OCI-M2 (cell line): ENCODE results near the gene CLPSL2.

Experiments
- DNase-seq: peaks from one replicate; lab custom pipeline; 2025; ENCODE audit not compliant: unreplicated experiment; lab: John Stamatoyannopoulos, UW

Gene CLPSL2

DNA sequence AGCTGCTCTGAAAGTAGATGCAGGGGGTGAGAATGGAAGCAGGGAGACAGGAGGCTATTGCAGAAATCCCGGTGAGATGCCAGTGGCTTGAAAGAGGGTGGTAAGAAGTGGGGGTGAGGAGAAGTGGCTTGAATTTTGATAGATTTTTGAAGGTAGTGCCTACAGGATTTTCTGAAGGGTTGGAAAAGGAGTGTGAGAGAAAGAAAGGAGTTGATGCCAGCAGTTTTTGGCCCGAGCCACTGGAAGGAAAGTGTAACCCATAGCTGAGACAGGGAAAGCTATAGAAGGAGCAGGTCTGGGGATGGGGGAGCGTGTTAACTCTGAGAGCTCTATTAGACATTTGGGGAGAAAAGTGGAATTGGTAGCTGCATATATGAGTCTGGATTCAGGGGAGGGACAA, 29.9 kb upstream of the CLPSL2 start:
- DNase-seq, result no peak

- no peak for DNase-seq
Observed at GRCh38 chr6:35747877-35748276, 28.5 kb upstream of the CLPSL2 start.

DNA sequence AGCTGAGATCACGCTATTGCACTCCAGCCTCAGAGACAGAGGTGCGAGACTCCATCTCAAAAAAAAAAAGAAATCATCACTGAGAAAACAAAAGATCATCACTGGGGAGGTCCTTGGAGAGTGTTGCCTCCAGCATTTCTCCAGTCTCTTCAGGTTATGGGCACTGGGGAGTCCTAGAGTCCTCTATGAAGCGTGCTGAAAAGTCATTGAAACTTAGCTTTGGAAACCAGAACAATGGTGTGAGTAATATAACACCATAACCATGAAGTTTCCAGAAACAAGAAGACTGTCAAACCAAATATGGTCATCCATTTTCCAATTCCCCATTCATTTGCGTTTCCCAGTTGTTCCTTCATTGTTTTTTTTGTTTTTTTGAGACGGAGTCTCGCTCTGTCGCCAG, 25.8 kb upstream of the CLPSL2 start:
- no peak for DNase-seq

DNA sequence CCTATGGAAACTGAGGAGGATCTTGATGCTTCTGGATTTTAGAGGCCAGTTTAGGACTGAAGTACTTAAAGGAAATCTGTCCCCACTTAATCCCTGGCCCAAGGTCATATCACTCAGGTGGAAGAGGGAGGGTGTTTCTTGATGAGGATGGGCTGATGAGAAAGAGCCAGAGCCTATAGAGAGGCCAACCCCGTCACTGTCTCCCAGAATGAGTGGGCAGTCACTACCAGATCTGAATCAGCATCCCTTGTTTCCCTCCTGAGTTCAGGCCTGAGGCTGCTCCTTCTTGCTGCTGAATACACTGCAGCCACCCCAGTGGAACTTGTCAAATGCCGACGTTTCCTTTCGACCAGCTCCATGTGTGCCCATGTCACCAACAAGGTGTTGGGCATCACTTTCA, 24.8 kb upstream of the CLPSL2 start:
- DNase-seq, result no peak

DNA sequence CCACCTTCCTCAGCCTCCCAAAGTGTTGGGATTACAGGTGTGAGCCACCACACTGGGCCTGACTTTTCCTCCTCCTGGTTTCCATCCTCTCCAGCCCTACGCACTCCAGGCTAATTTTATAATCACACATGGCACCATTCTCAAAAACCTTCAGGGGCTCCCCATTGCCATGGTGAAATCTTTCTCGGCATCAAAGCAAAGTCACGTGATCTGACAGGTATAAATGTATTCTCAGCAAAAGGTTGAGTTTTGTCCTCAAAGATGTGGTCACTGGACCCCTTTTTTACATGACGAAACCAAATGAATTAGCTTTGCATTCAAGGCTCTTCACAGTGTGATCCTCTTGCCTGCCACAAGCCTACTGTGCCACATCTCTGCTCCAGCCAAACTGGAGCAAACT, 24.1 kb upstream of the CLPSL2 start:
- no peak for DNase-seq

GRCh38 chr6:35754452-35755277, 21.7 kb upstream of the CLPSL2 start:
- DNase-seq, result no peak

DNA sequence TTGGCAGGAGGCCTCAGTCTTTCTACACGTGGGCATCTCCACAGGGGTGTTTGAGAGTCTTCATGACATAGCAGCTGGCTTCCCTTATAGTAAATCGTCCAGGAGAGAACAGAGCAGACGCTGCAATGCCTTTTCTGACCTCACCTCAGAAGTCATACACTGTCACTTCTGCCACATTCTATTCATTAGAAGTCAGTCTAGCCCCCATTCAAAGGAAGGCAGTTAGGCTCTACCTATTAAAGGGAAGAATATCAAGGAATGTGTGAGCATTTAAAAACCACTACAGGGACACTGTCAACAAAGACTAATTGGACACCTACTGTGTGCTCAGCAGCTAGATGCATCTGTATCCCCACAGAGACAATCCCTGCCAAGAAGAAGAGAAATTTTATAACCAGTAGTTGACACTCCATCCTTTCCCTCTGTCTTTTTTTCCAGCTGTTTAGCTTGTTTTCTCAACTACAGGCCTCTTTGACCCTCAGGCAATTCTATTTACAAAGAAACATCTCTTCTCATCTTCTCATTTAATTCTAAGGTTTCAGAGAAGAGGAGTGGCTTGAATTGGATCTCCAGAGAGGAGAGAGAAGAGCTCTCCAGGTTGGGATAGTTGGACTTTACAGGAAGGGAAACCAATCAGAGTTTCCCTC, 21.0 kb upstream of the CLPSL2 start:
- DNase-seq, result no peak

DNA sequence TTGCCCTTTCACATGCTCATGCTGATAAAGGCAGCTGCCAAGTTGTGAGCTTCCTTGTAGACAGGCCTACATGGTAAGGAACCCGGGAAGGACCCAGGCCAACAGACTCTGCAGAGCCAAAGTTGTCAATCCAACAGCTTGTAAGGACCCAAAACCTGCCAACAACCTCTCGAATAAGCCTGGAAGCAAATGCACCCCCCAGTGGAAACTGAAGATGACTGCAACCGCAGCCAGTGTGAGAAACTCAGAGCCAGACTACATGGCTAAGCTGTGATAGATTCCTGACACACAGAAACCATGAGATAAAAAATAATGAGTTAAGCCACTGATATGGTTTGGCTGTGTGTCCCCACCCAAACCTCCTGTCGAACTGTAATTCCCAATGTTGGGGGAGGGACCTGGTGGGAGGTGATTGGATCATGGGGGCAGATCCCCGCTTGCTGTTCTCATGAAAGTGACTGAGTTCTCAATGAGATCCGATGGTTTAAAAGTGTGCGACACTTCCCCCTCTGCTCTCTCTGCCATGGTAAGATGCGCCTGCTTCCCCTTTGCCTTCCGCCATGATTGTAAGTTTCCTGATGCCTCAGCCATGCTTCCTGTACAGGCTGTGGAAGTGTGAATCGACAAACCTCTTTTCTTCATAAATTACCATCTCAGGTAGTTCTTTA, 18.8 kb upstream of the CLPSL2 start:
- no peak for DNase-seq

- DNase-seq, result no peak
Observed at GRCh38 chr6:35759426-35759825, 17.0 kb upstream of the CLPSL2 start.

GRCh38 chr6:35765739-35766138, 10.7 kb upstream of the CLPSL2 start:
- DNase-seq, result no peak

DNA sequence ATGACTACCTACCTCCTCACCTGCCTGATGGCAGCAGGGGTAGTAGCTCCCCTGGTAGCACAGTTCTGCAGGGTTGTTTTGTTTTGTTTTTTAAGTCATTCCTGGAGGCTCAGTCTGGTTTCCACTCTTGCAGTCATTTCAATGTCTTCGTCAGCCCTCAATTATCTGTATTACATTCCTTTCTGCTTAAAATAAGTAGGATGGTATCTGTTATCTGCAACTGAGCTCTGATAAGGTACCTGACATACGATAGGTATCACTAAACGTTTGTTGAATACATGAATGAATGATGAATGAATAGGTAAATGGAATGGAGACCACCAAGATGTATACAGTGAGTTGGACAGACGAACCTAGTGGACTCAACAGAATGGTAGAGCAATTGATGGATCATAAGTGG, 7.2 kb upstream of the CLPSL2 start:
- DNase-seq, result no peak

- no peak for DNase-seq
Observed at GRCh38 chr6:35771343-35771627, 5.1 kb upstream of the CLPSL2 start.

GRCh38 chr6:35774116-35774794, 2.1 kb upstream of the CLPSL2 start:
- no peak for DNase-seq

DNA sequence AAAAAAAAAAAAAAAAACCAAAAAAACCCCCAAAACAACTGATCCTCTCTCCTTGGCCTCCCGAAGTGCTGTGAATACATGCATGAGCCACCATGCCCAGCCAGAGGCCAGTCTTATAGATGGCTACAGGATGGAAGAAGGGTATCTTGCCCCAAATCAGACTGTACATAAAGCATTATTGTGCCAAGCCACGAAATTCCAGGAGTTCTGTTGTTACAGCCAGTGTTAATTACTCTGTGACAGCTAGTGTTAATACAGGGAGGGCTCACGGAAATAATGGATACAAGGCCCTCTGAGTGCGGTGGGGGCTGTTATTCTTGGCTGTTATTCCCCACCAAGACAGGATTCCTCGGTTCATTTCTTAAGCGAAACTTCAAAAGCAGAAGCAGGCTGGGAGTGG, 1.4 kb upstream of the CLPSL2 start:
- no peak for DNase-seq

- no peak for DNase-seq
Observed at GRCh38 chr6:35777356-35778102, 1.1 kb downstream of the CLPSL2 start.

DNA sequence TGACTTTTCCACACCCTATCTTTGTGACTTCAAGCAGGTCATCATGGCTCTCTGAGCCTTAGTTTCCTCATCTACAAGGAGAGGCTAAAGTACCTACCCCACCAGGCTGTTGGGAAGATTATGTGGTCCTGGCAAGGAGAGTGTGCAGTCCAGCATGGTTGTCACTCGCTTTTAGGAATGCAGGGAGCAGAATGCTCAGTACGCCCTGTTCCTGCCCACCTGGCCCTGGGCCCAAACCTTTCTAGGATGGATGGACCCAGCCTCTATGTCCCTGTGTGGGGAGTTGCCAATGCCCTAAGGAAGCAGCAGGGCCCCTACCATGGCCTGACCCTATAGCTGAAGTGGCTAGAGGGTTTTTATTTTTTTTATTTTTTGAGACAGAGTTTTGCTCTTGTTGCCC, 2.0 kb downstream of the CLPSL2 start:
- no peak for DNase-seq

DNA sequence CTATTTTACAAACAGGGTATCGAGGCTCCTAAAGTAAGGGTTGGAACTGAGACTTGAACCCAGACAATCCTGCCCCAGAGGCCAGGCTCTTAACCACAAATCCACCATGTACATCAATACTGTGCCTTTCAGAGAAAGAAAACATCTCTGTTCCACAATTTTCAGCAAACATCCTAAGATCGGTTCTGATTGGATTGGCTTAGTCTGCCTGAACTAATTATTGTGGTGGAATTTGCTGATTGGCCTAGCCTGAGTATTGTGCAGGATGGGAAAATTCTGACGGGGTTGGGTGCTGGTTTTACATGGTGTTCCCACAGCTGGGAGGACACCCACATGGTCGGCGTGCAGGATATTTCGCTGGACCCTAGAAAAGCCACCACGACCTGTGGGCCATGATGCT, 4.3 kb downstream of the CLPSL2 start, which contains the start of gene CLPSL1:
CLPSL1 (plus strand) TSS at position 301 of the 400 bp plus-strand sequence; CDS start at position 393, 92 bp downstream.
- no peak for DNase-seq

DNA sequence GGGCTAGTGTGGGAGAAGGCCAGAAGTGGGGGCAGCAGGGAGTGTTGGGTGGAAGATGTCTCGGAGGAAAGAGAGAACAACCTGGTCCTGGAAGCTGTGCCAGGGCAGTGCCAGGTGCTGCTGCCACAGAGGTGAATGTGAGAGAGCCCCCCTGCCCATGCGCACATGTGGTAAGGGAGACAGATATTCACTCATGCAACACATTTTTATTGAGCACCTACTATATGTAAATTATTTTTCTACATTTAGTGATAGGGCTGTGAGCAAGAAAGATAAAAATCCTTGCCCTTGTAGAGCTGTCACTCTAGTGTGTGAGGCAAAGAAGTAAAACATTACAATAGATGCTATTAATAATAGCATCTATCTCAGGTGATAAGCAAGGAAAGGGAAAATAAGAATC, 4.9 kb downstream of the CLPSL2 start:
- DNase-seq, result no peak

- no peak for DNase-seq
Observed at GRCh38 chr6:35782424-35782823, 6.0 kb downstream of the CLPSL2 start.

DNA sequence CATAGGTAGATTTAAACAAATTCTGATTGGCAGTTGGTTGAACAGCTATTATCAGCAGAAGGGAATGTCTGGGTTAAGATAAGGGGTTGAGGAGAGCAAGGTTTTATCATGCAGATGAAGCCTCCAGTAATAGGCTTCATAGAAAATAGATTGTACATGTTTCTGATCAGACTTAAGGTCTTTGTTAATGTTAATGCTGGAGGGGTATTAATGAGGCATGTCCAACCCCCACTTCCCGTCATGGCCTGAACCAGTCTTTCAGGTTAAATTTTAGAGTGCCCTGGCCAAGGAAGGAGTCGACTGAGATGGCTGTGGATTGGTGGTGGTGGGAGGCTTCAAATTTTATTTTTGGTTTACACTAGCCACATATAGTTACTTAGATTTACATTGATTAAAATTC, 7.8 kb downstream of the CLPSL2 start:
- DNase-seq, result no peak

DNA sequence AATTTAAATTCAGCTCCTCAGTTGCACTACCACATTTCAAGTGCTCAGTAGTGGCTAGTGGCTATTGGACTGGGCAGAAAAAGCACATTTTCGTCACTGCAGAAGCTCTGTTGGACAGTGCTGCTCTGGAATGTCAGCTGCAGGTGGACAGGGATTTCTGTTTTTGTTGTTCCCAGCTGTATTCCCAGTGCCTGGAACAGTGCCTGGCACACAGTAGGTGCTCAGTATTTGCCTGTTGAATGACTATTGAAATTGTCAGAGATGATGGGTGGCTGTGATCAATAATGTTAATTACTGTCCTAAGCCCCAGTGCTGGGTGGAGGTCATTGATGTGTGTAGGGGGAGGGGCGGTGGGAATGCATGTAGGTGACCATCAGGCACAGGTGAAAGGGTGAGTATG, 9.9 kb downstream of the CLPSL2 start:
- no peak for DNase-seq
